ENCODE data around the gene SELENOW.
"Not testable (repeated sequence)": the region's sequence is repeated elsewhere in the genome, so short reads cannot be mapped to it uniquely, and the experiment has no call there.

Gene SELENOW

DNA sequence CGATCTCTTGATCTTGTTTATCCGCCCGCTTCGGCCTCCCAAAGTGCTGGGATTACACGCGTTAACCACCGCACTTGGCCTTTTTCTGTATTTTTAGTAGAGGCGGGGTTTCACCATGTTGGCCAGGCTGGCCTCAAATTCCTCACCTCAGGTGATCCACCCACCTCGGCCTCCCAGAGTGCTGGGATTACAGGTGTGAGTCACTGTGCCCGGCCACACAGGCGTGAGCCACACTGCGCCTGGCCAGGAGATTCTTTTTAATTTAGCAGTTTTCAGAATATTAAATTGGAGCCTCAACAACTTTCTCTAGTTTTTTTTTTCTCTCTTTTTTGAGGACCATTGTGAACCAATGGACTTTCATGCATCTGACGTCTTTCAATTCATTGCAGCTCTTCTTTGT lies 11.3 kb downstream of the SELENOW start:
- not testable (repeated sequence) for H3K4me3 Mint-ChIP-seq; H3K9me3 Mint-ChIP-seq (ENCODE audit: low read depth); H3K4me1 Mint-ChIP-seq (ENCODE audit: low read depth); H3K36me3 Mint-ChIP-seq; H3K27ac Mint-ChIP-seq; H3K27me3 Mint-ChIP-seq

DNA sequence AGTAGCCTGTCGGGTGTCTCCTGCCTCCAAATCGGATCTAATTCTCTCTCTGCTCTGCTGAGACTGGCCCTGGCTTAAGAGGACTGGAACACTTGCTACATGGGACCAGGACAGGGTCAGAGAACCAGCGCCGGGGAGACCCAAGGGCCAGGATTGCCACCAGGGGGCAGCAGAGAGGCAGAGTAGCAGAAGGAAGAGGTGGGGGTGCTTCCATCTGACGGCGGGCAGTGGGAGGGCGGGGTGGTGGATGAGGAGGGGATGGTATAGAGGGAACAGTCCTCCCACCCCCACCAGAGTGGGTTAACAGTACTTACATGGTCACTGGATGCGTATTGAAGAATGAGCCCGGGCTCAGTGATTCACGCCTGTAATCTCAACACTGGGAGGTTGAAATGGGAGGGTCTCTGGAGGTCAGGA lies 11.9 kb downstream of the SELENOW start:
- H3K9me3 Mint-ChIP-seq (ENCODE audit: low read depth): no peaks in the 10 kb centered on the region
- H3K4me3 Mint-ChIP-seq: no peak overlapping the region
- no peaks in the 10 kb centered on the region for H3K27me3 Mint-ChIP-seq
- H3K4me1 Mint-ChIP-seq (ENCODE audit: low read depth): peaks cover 2% of the 10 kb centered on the region
- H3K27ac Mint-ChIP-seq: no peak overlapping the region
- no peaks in the 10 kb centered on the region for H3K36me3 Mint-ChIP-seq

DNA sequence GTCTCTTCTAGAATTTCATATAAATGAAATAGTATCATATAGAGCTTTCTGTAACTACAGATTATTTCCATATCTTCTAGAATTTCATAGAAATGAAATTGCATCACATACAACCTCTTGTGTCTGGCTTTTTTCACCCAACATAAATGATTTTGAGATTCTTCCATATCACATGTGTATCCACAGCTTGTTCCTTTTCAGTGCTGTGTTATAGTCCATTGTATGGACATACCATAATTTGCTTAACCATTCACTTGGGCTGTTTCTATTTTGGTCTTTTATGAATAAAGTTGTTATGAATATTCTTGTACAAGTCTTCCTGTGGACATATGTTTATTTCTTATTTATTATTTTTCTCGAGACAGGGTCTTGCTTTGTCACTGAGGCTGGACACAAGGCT lies 14.1 kb downstream of the SELENOW start:
- Mint-ChIP-seq H3K36me3 (no peaks in the 10 kb centered on the region), H3K4me1 (ENCODE audit: low read depth) (peaks cover 2% of the 10 kb centered on the region), H3K27me3 (no peaks in the 10 kb centered on the region), H3K4me3 (no peak overlapping the region), H3K27ac (no peak overlapping the region), H3K9me3 (ENCODE audit: low read depth) (no peaks in the 10 kb centered on the region)

DNA sequence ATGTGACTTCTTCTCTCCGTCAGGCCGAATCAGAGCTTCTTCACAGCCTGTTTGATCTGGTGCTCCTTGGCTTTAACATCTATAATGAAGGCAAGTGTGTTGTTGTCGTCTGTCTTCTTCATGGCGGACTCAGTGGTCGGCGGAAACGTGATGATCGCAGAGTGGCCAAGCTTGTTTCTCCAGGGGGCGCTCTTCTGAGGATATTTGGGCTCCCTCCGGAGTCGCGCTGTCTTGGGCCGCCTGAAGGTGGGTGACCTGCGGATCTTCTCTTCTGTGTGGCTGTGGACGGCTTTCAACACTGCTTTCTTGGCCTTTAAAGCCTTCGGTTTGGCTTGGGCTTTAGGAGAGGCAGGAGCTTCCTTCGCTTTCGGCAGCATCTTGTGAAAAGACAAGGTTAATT lies 16.0 kb downstream of the SELENOW start:
- Mint-ChIP-seq H3K4me3 (no peak overlapping the region), H3K9me3 (ENCODE audit: low read depth) (no peaks in the 10 kb centered on the region), H3K27ac (no peak overlapping the region), H3K27me3 (peaks cover 4% of the 10 kb centered on the region), H3K36me3 (no peaks in the 10 kb centered on the region), H3K4me1 (ENCODE audit: low read depth) (no peaks in the 10 kb centered on the region)

DNA sequence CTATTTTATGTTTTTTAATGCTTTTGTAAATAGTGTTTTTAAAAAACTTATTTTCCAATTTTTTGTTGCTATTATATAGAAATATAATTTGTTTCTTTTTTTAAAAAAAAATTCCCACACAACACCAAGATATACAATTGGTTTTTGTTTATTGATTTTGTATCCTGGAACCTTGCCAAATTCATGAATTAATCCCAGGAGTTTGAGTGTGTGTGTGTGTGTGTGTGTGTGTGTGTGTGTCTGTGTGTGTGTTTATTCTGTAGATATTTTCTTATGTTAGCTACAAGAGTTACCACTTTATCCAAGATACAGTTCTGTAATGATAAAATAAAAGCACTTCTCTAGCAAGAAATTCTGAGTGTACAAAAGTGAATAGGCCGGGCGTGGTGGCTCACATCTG lies 18.3 kb downstream of the SELENOW start:
- H3K9me3 Mint-ChIP-seq (ENCODE audit: low read depth): no peaks in the 10 kb centered on the region
- no peak overlapping the region for H3K27ac Mint-ChIP-seq
- no peaks in the 10 kb centered on the region for H3K4me1 Mint-ChIP-seq (ENCODE audit: low read depth)
- H3K36me3 Mint-ChIP-seq: no peaks in the 10 kb centered on the region
- H3K27me3 Mint-ChIP-seq: peaks cover 4% of the 10 kb centered on the region
- no peak overlapping the region for H3K4me3 Mint-ChIP-seq

GRCh38 chr19:47797996-47798903 lies 19.7 kb downstream of the SELENOW start:
- Mint-ChIP-seq H3K27ac (no peak overlapping the region), H3K4me1 (ENCODE audit: low read depth) (no peaks in the 10 kb centered on the region), H3K36me3 (no peaks in the 10 kb centered on the region), H3K27me3 (peaks cover 4% of the 10 kb centered on the region), H3K9me3 (ENCODE audit: low read depth) (no peaks in the 10 kb centered on the region), H3K4me3 (no peak overlapping the region)

- no peaks in the 10 kb centered on the region for H3K36me3 Mint-ChIP-seq
- no peak overlapping the region for H3K4me3 Mint-ChIP-seq
- H3K4me1 Mint-ChIP-seq (ENCODE audit: low read depth): no peaks in the 10 kb centered on the region
- no peak overlapping the region for H3K27ac Mint-ChIP-seq
- H3K9me3 Mint-ChIP-seq (ENCODE audit: low read depth): no peaks in the 10 kb centered on the region
- H3K27me3 Mint-ChIP-seq: peaks cover 4% of the 10 kb centered on the region
These were observed 20.4 kb downstream of the SELENOW start for GRCh38 chr19:47798904-47799266.

GRCh38 chr19:47801270-47801669 lies 22.8 kb downstream of the SELENOW start:
- no peaks in the 10 kb centered on the region for H3K36me3 Mint-ChIP-seq
- H3K4me1 Mint-ChIP-seq (ENCODE audit: low read depth): no peaks in the 10 kb centered on the region
- H3K27me3 Mint-ChIP-seq: peaks cover 4% of the 10 kb centered on the region
- H3K4me3 Mint-ChIP-seq: no peak overlapping the region
- no peak overlapping the region for H3K27ac Mint-ChIP-seq
- H3K9me3 Mint-ChIP-seq (ENCODE audit: low read depth): no peaks in the 10 kb centered on the region

DNA sequence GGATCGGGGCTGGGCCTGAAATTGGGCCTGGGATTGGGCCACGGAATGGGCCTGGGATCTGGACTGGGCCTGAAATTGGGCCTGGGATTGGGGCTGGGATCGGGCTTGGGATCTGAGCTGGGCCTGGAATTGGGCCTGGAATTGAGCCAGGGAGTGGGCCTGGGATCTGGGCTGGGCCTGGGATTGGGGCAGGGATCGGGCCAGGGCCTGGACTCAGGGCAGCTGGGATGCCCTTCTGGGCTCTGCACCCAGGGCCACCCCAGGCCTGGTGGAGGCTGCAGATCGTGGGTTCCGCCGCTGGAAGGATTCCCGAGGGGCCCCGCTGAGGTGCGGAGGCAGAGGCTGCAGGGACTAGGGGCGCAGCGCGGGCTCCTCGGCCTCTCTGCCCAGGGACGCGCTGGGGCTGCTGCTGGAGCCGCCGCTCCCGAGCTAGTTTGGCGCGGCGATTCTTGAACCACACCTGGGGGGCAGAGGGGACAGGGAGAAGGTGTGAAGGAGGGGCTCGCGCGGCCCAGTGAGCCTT lies 24.1 kb downstream of the SELENOW start:
- H3K4me3 Mint-ChIP-seq: no peak overlapping the region
- H3K9me3 Mint-ChIP-seq (ENCODE audit: low read depth): no peaks in the 10 kb centered on the region
- H3K36me3 Mint-ChIP-seq: no peaks in the 10 kb centered on the region
- peaks cover 4% of the 10 kb centered on the region for H3K27me3 Mint-ChIP-seq
- no peak overlapping the region for H3K27ac Mint-ChIP-seq
- H3K4me1 Mint-ChIP-seq (ENCODE audit: low read depth): no peaks in the 10 kb centered on the region

GRCh38 chr19:47803148-47803547 lies 24.6 kb downstream of the SELENOW start:
- not testable (repeated sequence) for H3K27ac Mint-ChIP-seq; H3K4me1 Mint-ChIP-seq (ENCODE audit: low read depth); H3K27me3 Mint-ChIP-seq; H3K9me3 Mint-ChIP-seq (ENCODE audit: low read depth); H3K36me3 Mint-ChIP-seq; H3K4me3 Mint-ChIP-seq

DNA sequence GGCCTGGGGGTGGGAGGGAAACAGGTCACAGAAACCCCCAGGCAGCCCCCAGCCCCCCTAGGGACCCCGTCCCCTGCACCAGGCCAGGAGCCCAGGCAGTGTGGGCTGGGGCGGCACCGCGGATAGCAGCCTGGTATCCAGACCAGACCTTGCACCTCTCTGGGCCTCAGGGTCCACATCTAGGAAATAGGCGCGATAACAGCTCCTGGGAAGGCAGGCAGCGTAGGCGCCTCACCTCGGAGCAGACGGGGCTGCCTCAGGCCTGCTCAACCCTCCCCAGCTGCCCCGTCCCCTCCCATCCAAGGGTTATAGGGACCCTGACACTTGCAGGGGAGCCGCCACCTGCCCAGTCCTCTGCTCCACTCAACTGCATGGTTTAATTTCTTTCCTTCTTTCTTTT lies 25.2 kb downstream of the SELENOW start:
- H3K27ac Mint-ChIP-seq; H3K4me3 Mint-ChIP-seq; H3K4me1 Mint-ChIP-seq (ENCODE audit: low read depth); H3K36me3 Mint-ChIP-seq; H3K27me3 Mint-ChIP-seq; H3K9me3 Mint-ChIP-seq (ENCODE audit: low read depth): not testable (repeated sequence)

- H3K4me3 Mint-ChIP-seq; H3K27ac Mint-ChIP-seq; H3K27me3 Mint-ChIP-seq; H3K9me3 Mint-ChIP-seq (ENCODE audit: low read depth); H3K36me3 Mint-ChIP-seq; H3K4me1 Mint-ChIP-seq (ENCODE audit: low read depth): not testable (repeated sequence)
These were observed 25.9 kb downstream of the SELENOW start, which contains the start of gene TPRX1 for GRCh38 chr19:47804451-47804850. Gene TPRX1 (minus strand): TSS chr19:47804551. CDS start chr19:47804539, 12 bp downstream.

DNA sequence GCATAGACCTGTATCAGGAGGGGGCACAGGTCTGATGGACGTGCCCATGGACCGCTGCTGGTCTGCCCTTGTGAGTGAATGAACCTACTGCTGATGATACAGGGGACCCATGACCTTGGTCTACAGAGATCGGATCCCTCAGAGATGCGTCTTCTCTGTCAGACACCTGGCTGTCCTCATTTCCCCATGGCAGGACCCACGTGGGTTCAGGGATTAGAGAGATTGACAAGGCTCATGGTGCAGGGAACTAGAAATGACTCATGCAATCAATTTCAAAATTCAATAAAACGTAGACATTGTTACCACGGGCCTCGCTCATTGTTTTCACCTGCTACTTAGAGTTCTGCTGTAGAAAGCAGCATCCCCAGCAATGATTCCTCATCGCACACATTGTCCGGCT lies 26.8 kb downstream of the SELENOW start:
- no peaks in the 10 kb centered on the region for H3K9me3 Mint-ChIP-seq (ENCODE audit: low read depth)
- H3K27me3 Mint-ChIP-seq: no peaks in the 10 kb centered on the region
- no peaks in the 10 kb centered on the region for H3K4me1 Mint-ChIP-seq (ENCODE audit: low read depth)
- no peaks in the 10 kb centered on the region for H3K36me3 Mint-ChIP-seq
- H3K4me3 Mint-ChIP-seq: no peak overlapping the region
- no peak overlapping the region for H3K27ac Mint-ChIP-seq

DNA sequence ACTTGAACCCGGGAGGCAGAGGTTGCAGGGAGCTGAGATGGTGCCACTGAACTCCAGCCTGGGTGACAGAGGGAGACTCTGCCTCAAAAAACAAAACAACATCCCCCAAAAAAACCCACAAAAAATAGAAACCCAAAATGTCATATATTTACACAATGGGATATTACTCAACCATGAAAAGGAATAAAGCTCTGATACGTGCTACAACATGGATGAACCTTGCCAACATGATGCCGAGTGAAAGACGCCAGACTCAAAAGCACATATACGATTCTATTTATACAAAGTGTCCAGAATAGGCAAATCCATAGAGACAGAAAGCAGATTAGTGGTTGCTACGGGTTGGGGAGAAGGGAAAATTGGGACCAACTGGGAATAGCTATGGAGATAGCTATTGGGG lies 27.9 kb downstream of the SELENOW start:
- Mint-ChIP-seq H3K4me3 (no peak overlapping the region), H3K27me3 (no peaks in the 10 kb centered on the region), H3K9me3 (ENCODE audit: low read depth) (no peaks in the 10 kb centered on the region), H3K36me3 (no peaks in the 10 kb centered on the region), H3K27ac (no peak overlapping the region), H3K4me1 (ENCODE audit: low read depth) (no peaks in the 10 kb centered on the region)

- H3K4me1 Mint-ChIP-seq (ENCODE audit: low read depth): no peaks in the 10 kb centered on the region
- no peaks in the 10 kb centered on the region for H3K27me3 Mint-ChIP-seq
- no peaks in the 10 kb centered on the region for H3K9me3 Mint-ChIP-seq (ENCODE audit: low read depth)
These were observed 34.9 kb downstream of the SELENOW start for GRCh38 chr19:47813304-47813994.

More at GRCh38 chr19:47813304-47813994, 34.9 kb downstream of the SELENOW start:
- Mint-ChIP-seq H3K4me3 (no peak overlapping the region), H3K36me3 (no peaks in the 10 kb centered on the region), H3K27ac (no peak overlapping the region)

Measured in activated naive CD8-positive, alpha-beta T cell (primary cell).